Right lobe of liver (tissue), 4 donors: ENCODE results near the gene ZNF576.

Experiments
- CTCF ChIP-seq, 4 donors: fragments of 200-600 bp in 3 of 4; fragments of 450-650 bp in 1 of 4; IDR thresholded peaks; one replicate each; pipeline versions ENCODE4 v1.5.1 to v1.8.0; 2016 to 2022; ENCODE audit warnings: antibody characterized with exemption in 4 of 4, mild to moderate bottlenecking in 2 of 4
- POLR2A ChIP-seq: fragments of 450-650 bp; IDR thresholded peaks from one replicate; pipeline ENCODE4 v1.6.1; 2017; ENCODE audit warnings: antibody characterized with exemption, mild to moderate bottlenecking
- donor health status: DM: no; HTN: no; CAD: no.
- donor health status: DM: no; HTN: no; CAD: no.
- donor health status: DM: no; HTN: yes; CAD: no.

GRCh38 chr19:43595999-43596841 is at the start of gene ZNF576, which contains the start of gene IRGQ:
- TF ChIP-seq CTCF (IDR thresholded peaks at IDR 0.05) (no peak), POLR2A (peak; percentile 86)
